ENCODE results near the gene ARMC6.
A peak's percentile ranks its signal among the peaks of the same experiment; 100 is the strongest.

ARMC6 gene

DNA sequence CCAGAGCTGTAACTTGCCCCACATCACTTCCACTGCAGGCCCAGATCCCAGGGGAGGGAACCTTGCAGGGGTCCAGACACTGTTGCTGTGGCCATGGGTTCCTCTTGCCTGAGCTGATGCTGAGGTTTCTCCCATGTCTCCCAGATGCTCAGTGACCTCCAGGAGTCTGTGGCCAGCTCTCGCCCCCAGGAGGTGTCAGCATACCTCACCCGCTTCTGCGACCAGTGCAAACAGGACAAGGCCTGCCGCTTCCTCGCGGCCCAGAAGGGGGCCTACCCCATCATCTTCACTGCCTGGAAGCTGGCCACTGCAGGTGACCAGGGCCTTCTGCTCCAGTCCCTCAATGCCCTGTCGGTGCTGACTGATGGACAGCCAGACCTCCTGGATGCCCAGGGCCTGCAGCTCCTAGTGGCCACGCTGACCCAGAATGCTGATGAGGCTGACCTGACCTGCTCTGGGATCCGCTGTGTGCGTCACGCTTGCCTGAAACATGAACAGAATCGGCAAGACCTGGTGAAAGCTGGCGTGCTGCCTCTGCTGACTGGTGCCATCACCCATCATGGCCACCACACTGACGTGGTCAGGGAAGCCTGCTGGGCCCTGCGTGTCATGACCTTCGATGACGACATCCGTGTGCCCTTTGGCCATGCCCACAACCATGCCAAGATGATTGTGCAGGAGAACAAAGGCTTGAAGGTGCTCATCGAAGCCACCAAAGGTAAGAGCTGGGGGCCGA is 18.2 kb downstream of the ARMC6 start:
- Histone ChIP-seq H3K27me3 (replicated peaks; ENCODE audit: control insufficient read depth, insufficient read depth, low read length) (no peaks in the 10 kb centered on the region), H3K4me3 (replicated peaks; ENCODE audit: low read depth, low read length) (no peak overlapping the region), H3K36me3 (ENCODE audit: control insufficient read depth, insufficient read depth, low read length) (peaks cover 28% of the 10 kb centered on the region)
- DNase-seq (ENCODE audit: extremely low read depth, insufficient read length), result no peak
- TF ChIP-seq CTCF (IDR thresholded peaks at IDR 0.05; ENCODE audit: insufficient read depth, low read length, poor library complexity, severe bottlenecking), result no peak

- no peak for TF ChIP-seq CTCF (IDR thresholded peaks at IDR 0.05; ENCODE audit: insufficient read depth, low read length, poor library complexity, severe bottlenecking)
- Histone ChIP-seq H3K36me3 (ENCODE audit: control insufficient read depth, insufficient read depth, low read length) (peaks cover 36% of the 10 kb centered on the region), H3K4me3 (replicated peaks; ENCODE audit: low read depth, low read length) (no peak overlapping the region), H3K27me3 (replicated peaks; ENCODE audit: control insufficient read depth, insufficient read depth, low read length) (no peaks in the 10 kb centered on the region)
- DNase-seq (ENCODE audit: extremely low read depth, insufficient read length), result no peak
These were observed 19.5 kb downstream of the ARMC6 start for GRCh38 chr19:19052921-19053320.

DNA sequence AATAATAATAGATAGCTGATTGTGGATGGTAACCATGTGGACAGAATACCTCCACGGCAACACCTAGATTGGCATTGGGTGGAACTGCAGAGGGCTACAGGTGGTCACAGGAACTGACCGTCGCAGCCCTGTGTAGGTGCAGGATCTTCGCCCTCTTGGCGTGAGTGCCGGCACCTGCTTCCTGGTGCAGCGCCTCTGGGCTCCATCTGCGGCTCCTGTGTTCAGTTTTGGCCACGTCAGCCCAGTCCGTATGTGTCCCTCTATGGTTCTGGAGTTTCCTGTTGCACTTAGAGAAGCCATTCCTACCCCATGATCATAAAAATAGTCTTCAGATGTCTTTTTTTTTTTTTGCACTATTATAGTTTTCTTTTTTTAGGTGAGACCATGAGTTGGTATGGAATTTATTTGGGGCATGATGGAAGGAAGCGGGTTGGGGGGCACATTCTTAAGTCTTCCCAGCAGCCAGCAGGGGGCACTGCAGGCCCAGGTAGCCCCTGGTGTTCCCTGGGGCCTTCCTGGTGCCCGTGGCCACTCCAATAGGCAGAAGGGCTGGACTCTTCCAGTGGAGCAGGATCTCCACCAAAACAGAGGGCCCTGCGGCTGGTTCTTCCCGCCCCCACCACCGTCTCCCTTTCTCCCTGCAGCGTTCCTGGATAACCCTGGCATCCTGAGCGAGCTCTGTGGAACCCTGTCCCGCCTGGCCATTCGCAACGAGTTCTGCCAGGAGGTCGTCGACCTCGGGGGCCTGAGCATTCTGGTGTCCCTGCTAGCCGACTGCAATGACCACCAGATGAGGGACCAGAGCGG is 20.3 kb downstream of the ARMC6 start:
- H3K36me3 ChIP-seq (ENCODE audit: control insufficient read depth, insufficient read depth, low read length), result peaks cover 36% of the 10 kb centered on the region

DNA sequence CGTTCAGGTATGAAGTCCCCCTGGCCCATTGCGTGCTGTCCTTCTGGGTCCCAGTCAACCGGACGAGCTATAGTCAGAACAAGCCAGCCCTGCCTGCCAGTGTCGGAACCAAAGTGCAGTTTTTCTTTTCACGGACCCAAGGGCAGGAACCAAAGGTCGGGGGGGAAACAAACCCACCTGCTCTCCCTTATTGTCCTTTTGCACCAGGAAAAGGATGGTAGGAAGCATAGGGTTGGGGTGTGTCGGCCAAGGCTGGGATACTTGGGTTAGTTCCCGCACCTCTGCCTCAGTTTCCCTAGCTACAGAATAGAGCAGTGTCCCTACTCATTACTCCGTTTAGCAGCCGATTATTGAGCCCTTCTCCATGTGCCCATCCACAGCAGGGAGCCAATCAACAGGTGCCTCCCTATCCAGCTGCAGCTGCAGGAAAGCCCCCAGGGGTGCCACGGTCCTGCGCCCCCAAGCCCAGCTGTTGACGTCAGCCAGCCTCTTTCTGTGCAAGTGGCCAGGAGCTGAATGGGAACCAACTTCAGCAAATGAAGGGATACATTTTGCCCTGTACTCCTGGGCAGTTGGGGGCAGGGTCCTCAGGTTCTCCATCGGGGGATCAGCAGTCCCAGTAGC is 21.0 kb downstream of the ARMC6 start:
- TF ChIP-seq CTCF (IDR thresholded peaks at IDR 0.05; ENCODE audit: insufficient read depth, low read length, poor library complexity, severe bottlenecking), result no peak
- Histone ChIP-seq H3K36me3 (ENCODE audit: control insufficient read depth, insufficient read depth, low read length) (peaks cover 38% of the 10 kb centered on the region), H3K4me3 (replicated peaks; ENCODE audit: low read depth, low read length) (no peak overlapping the region), H3K27me3 (replicated peaks; ENCODE audit: control insufficient read depth, insufficient read depth, low read length) (no peaks in the 10 kb centered on the region)
- no peak for DNase-seq (ENCODE audit: extremely low read depth, insufficient read length)

More for the DNA sequence above, 20.3 kb downstream of the ARMC6 start:
- Histone ChIP-seq H3K4me3 (replicated peaks; ENCODE audit: low read depth, low read length) (no peak overlapping the region), H3K27me3 (replicated peaks; ENCODE audit: control insufficient read depth, insufficient read depth, low read length) (no peaks in the 10 kb centered on the region)
- TF ChIP-seq CTCF (IDR thresholded peaks at IDR 0.05; ENCODE audit: insufficient read depth, low read length, poor library complexity, severe bottlenecking), result peak; percentile 76
- no peak for DNase-seq (ENCODE audit: extremely low read depth, insufficient read length)

DNA sequence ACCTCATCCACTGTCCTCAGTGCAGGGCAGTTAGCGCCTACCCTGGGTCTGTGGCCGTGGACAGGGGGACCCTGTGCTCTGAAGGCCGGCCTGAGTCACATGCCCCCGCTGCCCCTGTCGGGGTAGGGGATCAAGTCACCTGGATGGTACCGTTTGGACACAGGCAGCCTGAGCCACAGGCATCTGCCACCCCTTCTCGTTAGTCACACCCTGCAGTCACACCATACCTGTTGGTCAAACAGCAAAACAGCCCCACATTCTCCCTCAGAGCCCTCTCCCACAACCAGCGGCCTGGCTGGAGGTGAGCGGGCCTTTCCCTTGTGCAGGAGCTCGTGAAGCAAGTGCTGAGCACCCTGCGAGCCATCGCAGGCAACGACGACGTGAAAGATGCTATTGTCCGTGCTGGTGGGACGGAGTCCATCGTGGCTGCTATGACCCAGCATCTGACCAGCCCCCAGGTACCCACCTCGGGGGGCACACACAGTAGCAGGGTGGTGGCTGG is 21.6 kb downstream of the ARMC6 start:
- H3K36me3 ChIP-seq (ENCODE audit: control insufficient read depth, insufficient read depth, low read length), result peaks cover 38% of the 10 kb centered on the region
- no peak for DNase-seq (ENCODE audit: extremely low read depth, insufficient read length)
- no peaks in the 10 kb centered on the region for H3K27me3 ChIP-seq (replicated peaks; ENCODE audit: control insufficient read depth, insufficient read depth, low read length)
- no peak overlapping the region for H3K4me3 ChIP-seq (replicated peaks; ENCODE audit: low read depth, low read length)
- TF ChIP-seq CTCF (IDR thresholded peaks at IDR 0.05; ENCODE audit: insufficient read depth, low read length, poor library complexity, severe bottlenecking), result no peak

Data from GM06990 (cell line).